Fibroblast of lung (primary cell): Measurements from ENCODE around the gene STARD3. TPM values are rescaled to one million over a fixed set of nuclear protein-coding genes. Genes with fewer than 3 reads are reported as not detected.
"Not testable (repeated sequence)": the region's sequence is repeated elsewhere in the genome, so short reads cannot be mapped to it uniquely, and the experiment has no call there.

Experiments used
- DNase-seq, 2 donors: peaks; one replicate each; pipeline versions ENCODE4 v3.0.0 to v3.0.0-alpha.2; 2010; ENCODE audit warnings: low read depth in 2 of 2
- H2AFZ ChIP-seq: 2 replicates; pipeline ENCODE4 v1.5.1; 2012; ENCODE audit warnings: low read length, control low read depth, inconsistent platforms
- H3K27ac ChIP-seq: 2 replicates; pipeline ENCODE4 v1.5.1; 2011; ENCODE audit warnings: low read length, control low read depth; ENCODE audit not compliant: insufficient read depth
- H3K27me3 ChIP-seq: 2 replicates; pipeline ENCODE4 v1.5.1; 2011; ENCODE audit warnings: mild to moderate bottlenecking, low read length; ENCODE audit not compliant: control insufficient read depth, insufficient read depth
- H3K36me3 ChIP-seq: 2 replicates; pipeline ENCODE4 v1.5.1; 2011; ENCODE audit warnings: low read length; ENCODE audit not compliant: control insufficient read depth, insufficient read depth
- H3K4me1 ChIP-seq: 2 replicates; pipeline ENCODE4 v1.5.1; 2011; ENCODE audit warnings: low read length; ENCODE audit not compliant: control insufficient read depth, insufficient read depth; ENCODE audit errors: extremely low read depth
- H3K4me2 ChIP-seq: 2 replicates; pipeline ENCODE4 v1.5.1; 2011; ENCODE audit warnings: low read length, control low read depth; ENCODE audit not compliant: insufficient read depth; ENCODE audit errors: extremely low read depth
- H3K4me3 ChIP-seq, 4 experiments: fragments of 200-600 bp in 1 of 4; sonication (generic) in 1 of 4; replicated peaks in 1 of 4; 2 replicates each; pipeline ENCODE4 v1.5.1; 2011 to 2016; ENCODE audit warnings: low read length in 4 of 4, low read depth in 3 of 4, mild to moderate bottlenecking in 3 of 4, control low read depth in 2 of 4, inconsistent platforms in 1 of 4, mixed read lengths in 1 of 4; ENCODE audit not compliant: insufficient read depth in 1 of 4; ENCODE audit errors: control extremely low read depth in 1 of 4
- H3K79me2 ChIP-seq: 2 replicates; pipeline ENCODE4 v1.5.1; 2012; ENCODE audit warnings: mild to moderate bottlenecking, low read length, inconsistent platforms; ENCODE audit not compliant: control insufficient read depth, insufficient read depth
- H3K9ac ChIP-seq: 2 replicates; pipeline ENCODE4 v1.5.1; 2011; ENCODE audit warnings: mild to moderate bottlenecking, low read length, control low read depth; ENCODE audit not compliant: insufficient read depth
- H3K9me3 ChIP-seq: 2 replicates; pipeline ENCODE4 v1.5.1; 2012; ENCODE audit warnings: low read depth, low read length; ENCODE audit not compliant: control insufficient read depth, insufficient read depth
- H4K20me1 ChIP-seq: 2 replicates; pipeline ENCODE4 v1.5.1; 2011; ENCODE audit warnings: low read length; ENCODE audit not compliant: control insufficient read depth, insufficient read depth; ENCODE audit errors: extremely low read depth
- CTCF ChIP-seq, 2 donors: IDR thresholded peaks in 1 of 2; conservative IDR thresholded peaks in 1 of 2; 1 replicate in 1 of 2; 2 replicates in 1 of 2; pipeline ENCODE4 v1.5.1; 2011 to 2012; ENCODE audit warnings: low read length in 2 of 2, control low read depth in 1 of 2, inconsistent platforms in 1 of 2, low read depth in 1 of 2, mild to moderate bottlenecking in 1 of 2
- EZH2 ChIP-seq: IDR thresholded peaks from 2 replicates; pipeline ENCODE4 v1.5.1; 2012; ENCODE audit warnings: low read length, control low read depth, mild to moderate bottlenecking; ENCODE audit errors: missing control alignments
- polyA plus RNA-seq, 2 donors: library from polyadenylated mRNA; depleted of rRNA in 1 of 2; stranded (reverse) in 1 of 2; unstranded in 1 of 2; fragments of >200 nt; gene quantifications; 2 replicates each; pipeline ENCODE4 v1.2.1, GENCODE V29; 2011 to 2012; ENCODE audit warnings: missing spikeins in 1 of 2
- total RNA-seq: library from RNA; depleted of rRNA; stranded (reverse); fragments of >200 nt; gene quantifications from 2 replicates; pipeline ENCODE4 v1.2.1, GENCODE V29; 2014

STARD3 gene
- total and polyA plus RNA-seq, 2 donors (not counting 1 experiment from before 2014, with no cell fraction given) = 30.4 to 31.7 TPM

GRCh38 chr17:39696731-39697130 is 59.8 kb downstream of the STARD3 start:
- Histone ChIP-seq H3K27ac (no peak overlapping the region), H4K20me1 (no peaks in the 10 kb centered on the region), H3K27me3 (no peaks in the 10 kb centered on the region), H3K4me3 (no peak overlapping the region), H3K36me3 (no peaks in the 10 kb centered on the region), H3K79me2 (peaks cover 8% of the 10 kb centered on the region), H2AFZ (no peak overlapping the region), H3K9me3 (no peaks in the 10 kb centered on the region), H3K4me2 (no peak overlapping the region), H3K4me1 (peaks cover 2% of the 10 kb centered on the region), H3K9ac (no peak overlapping the region)
- DNase-seq = no peak
- TF ChIP-seq EZH2 (no peak), CTCF (conservative IDR thresholded peaks at IDR 0.05 in 1 of 2, IDR thresholded peaks at IDR 0.05 in 1 of 2; ENCODE audit: low read depth in 1 of 2, low read length in 2 of 2) (no peak)

- H3K27me3 ChIP-seq = no peaks in the 10 kb centered on the region
- no peak overlapping the region for H3K9ac ChIP-seq
- no peak for TF ChIP-seq CTCF (conservative IDR thresholded peaks at IDR 0.05 in 1 of 2, IDR thresholded peaks at IDR 0.05 in 1 of 2; ENCODE audit: low read depth in 1 of 2, low read length in 2 of 2)
- TF ChIP-seq EZH2 = no peak
- H4K20me1 ChIP-seq = no peaks in the 10 kb centered on the region
- peaks cover 9% of the 10 kb centered on the region for H3K79me2 ChIP-seq
- H3K4me2 ChIP-seq = no peak overlapping the region
- H2AFZ ChIP-seq = no peak overlapping the region
- no peaks in the 10 kb centered on the region for H3K9me3 ChIP-seq
- DNase-seq = no peak
- no peaks in the 10 kb centered on the region for H3K36me3 ChIP-seq
- H3K27ac ChIP-seq = no peak overlapping the region
- H3K4me3 ChIP-seq = no peak overlapping the region
- H3K4me1 ChIP-seq = peaks cover 2% of the 10 kb centered on the region
These were observed 61.0 kb downstream of the STARD3 start for GRCh38 chr17:39697961-39698360.

- H3K36me3 ChIP-seq, DNase-seq, H3K27me3 ChIP-seq, H4K20me1 ChIP-seq, H3K79me2 ChIP-seq, H3K4me1 ChIP-seq, H3K9me3 ChIP-seq: not testable (repeated sequence)
- Histone ChIP-seq H2AFZ (peak overlapping the region; percentile 59), H3K4me2 (peak overlapping the region; percentile 49), H3K27ac (peak overlapping the region; percentile 51), H3K9ac (peak overlapping the region; percentile 46), H3K4me3 (peak overlapping the region; percentile 73 to 90 (median 78))
These were observed 62.3 kb downstream of the STARD3 start for GRCh38 chr17:39699157-39699817.
